ENCODE results near the gene PCDHGC5. TPM values are rescaled to one million over a fixed set of nuclear protein-coding genes. Genes with fewer than 3 reads are reported as not detected.

PCDHGC5 gene
- total RNA-seq, 2 donors from 2014 or later: 0.32 to 0.64 TPM

GRCh38 chr5:141495453-141495811 lies 6.6 kb downstream of the PCDHGC5 start:
- intact Hi-C loops (cut with DNase I): no loop called here
- Histone ChIP-seq H3K9ac (ENCODE audit: low read depth in 2 of 2, low read length in 2 of 2) (no peak overlapping the region), H3K9me3 (no peaks in the 10 kb centered on the region), H3K27me3 (peaks cover 11% of the 10 kb centered on the region), H3K36me3 (no peaks in the 10 kb centered on the region), H3K4me3 (no peak overlapping the region), H3K27ac (no peak overlapping the region), H3K4me1 (no peaks in the 10 kb centered on the region)
- TF ChIP-seq CTCF (IDR thresholded peaks at IDR 0.05): no peak
- no peak for DNase-seq

GRCh38 chr5:141496038-141496437 lies 7.2 kb downstream of the PCDHGC5 start:
- H3K27ac ChIP-seq: no peak overlapping the region
- H3K36me3 ChIP-seq: no peaks in the 10 kb centered on the region
- peaks cover 11% of the 10 kb centered on the region for H3K27me3 ChIP-seq
- DNase-seq: no peak
- no peak overlapping the region for H3K9ac ChIP-seq (ENCODE audit: low read depth in 2 of 2, low read length in 2 of 2)
- H3K4me3 ChIP-seq: no peak overlapping the region
- intact Hi-C loops (cut with DNase I): no loop called here
- TF ChIP-seq CTCF (IDR thresholded peaks at IDR 0.05): no peak
- no peaks in the 10 kb centered on the region for H3K4me1 ChIP-seq
- no peaks in the 10 kb centered on the region for H3K9me3 ChIP-seq

- TF ChIP-seq CTCF (IDR thresholded peaks at IDR 0.05): no peak
- no peak overlapping the region for H3K27ac ChIP-seq
- intact Hi-C loops (cut with DNase I): no loop called here
Observed at GRCh38 chr5:141501761-141502160, 12.9 kb downstream of the PCDHGC5 start.

GRCh38 chr5:141503681-141504080 lies 14.8 kb downstream of the PCDHGC5 start:
- TF ChIP-seq CTCF (IDR thresholded peaks at IDR 0.05): no peak
- Histone ChIP-seq H3K36me3 (no peaks in the 10 kb centered on the region), H3K27ac (no peak overlapping the region)

More at GRCh38 chr5:141501761-141502160, 12.9 kb downstream of the PCDHGC5 start:
- Histone ChIP-seq H3K4me3 (no peak overlapping the region), H3K27me3 (no peaks in the 10 kb centered on the region), H3K9me3 (no peaks in the 10 kb centered on the region), H3K9ac (ENCODE audit: low read depth in 2 of 2, low read length in 2 of 2) (no peak overlapping the region), H3K4me1 (no peaks in the 10 kb centered on the region), H3K36me3 (no peaks in the 10 kb centered on the region)
- DNase-seq: no peak

GRCh38 chr5:141504216-141504615 lies 15.3 kb downstream of the PCDHGC5 start:
- Histone ChIP-seq H3K9me3 (no peaks in the 10 kb centered on the region), H3K27ac (no peak overlapping the region), H3K9ac (ENCODE audit: low read depth in 2 of 2, low read length in 2 of 2) (no peak overlapping the region), H3K4me1 (no peaks in the 10 kb centered on the region), H3K36me3 (no peaks in the 10 kb centered on the region), H3K4me3 (no peak overlapping the region), H3K27me3 (no peaks in the 10 kb centered on the region)
- intact Hi-C loops (cut with DNase I): no loop called here
- TF ChIP-seq CTCF (IDR thresholded peaks at IDR 0.05): no peak
- no peak for DNase-seq

More at GRCh38 chr5:141503681-141504080, 14.8 kb downstream of the PCDHGC5 start:
- no peak overlapping the region for H3K9ac ChIP-seq (ENCODE audit: low read depth in 2 of 2, low read length in 2 of 2)
- no peaks in the 10 kb centered on the region for H3K9me3 ChIP-seq
- H3K4me3 ChIP-seq: no peak overlapping the region
- no peaks in the 10 kb centered on the region for H3K4me1 ChIP-seq
- no peak for DNase-seq
- no peaks in the 10 kb centered on the region for H3K27me3 ChIP-seq
- intact Hi-C loops (cut with DNase I): no loop called here

Measured in colonic mucosa (tissue), 4 donors.